Measurements from ENCODE around the gene KIAA0513. TPM values are rescaled to one million over a fixed set of nuclear protein-coding genes. Genes with fewer than 3 reads are reported as not detected.
A peak's percentile ranks its signal among the peaks of the same experiment; 100 is the strongest.

KIAA0513 gene
- total RNA-seq (7.5 TPM), polyA plus RNA-seq (1 to 10 TPM; 1.5 to 3.9 (median 3.3) TPM)

- Mint-ChIP-seq H3K4me1 (peaks cover 8 to 34% (median 21%) of the 10 kb centered on the region in 4 donors), H3K9me3 (no peaks in the 10 kb centered on the region), H3K27me3 (peaks cover 5% of the 10 kb centered on the region), H3K4me3 (peak within 1 kb of the TSS; percentile 93 to 97 (median 96)), H3K36me3 (peaks cover 5% of the 10 kb centered on the region), H3K27ac (peak within 1 kb of the TSS; percentile 88 to 94 (median 91))
- Histone ChIP-seq H3K36me3 (ENCODE audit: control insufficient read depth, insufficient read depth, low read length) (no peaks in the 10 kb centered on the region), H3K9me3 (ENCODE audit: control insufficient read depth in 2 of 2, low read length in 2 of 2) (no peaks in the 10 kb centered on the region), H3K27me3 (ENCODE audit: control insufficient read depth, insufficient read depth, low read length) (no peaks in the 10 kb centered on the region), H3K27ac (ENCODE audit: insufficient read depth, low read length, poor library complexity, severe bottlenecking) (peak within 1 kb of the TSS; percentile 74), H3K4me1 (ENCODE audit: control insufficient read depth, insufficient read depth, low read length, poor library complexity, severe bottlenecking) (peaks cover 27% of the 10 kb centered on the region), H3K4me3 (ENCODE audit: low read depth, low read length) (peak within 1 kb of the TSS; percentile 81)
- DNase-seq, result peak; percentile 93 to 96 (median 95)
- peak; percentile 64 for ATAC-seq (ENCODE audit: low read depth in 2 of 2)
These were observed at the start of gene KIAA0513 for GRCh38 chr16:85027349-85027957. Gene KIAA0513, plus strand, starts transcription at chr16:85027795. Its CDS starts 39,277 bp downstream, at chr16:85067072.

GRCh38 chr16:84979516-84979915, 48.1 kb upstream of the KIAA0513 start:
- Histone ChIP-seq H3K4me1 (ENCODE audit: control insufficient read depth, insufficient read depth, low read length, poor library complexity, severe bottlenecking) (no peaks in the 10 kb centered on the region), H3K4me3 (ENCODE audit: low read depth, low read length) (no peak overlapping the region), H3K27me3 (ENCODE audit: control insufficient read depth, insufficient read depth, low read length) (no peaks in the 10 kb centered on the region), H3K9me3 (ENCODE audit: control insufficient read depth in 2 of 2, low read length in 2 of 2) (no peaks in the 10 kb centered on the region), H3K36me3 (ENCODE audit: control insufficient read depth, insufficient read depth, low read length) (peaks cover 70% of the 10 kb centered on the region), H3K27ac (ENCODE audit: insufficient read depth, low read length, poor library complexity, severe bottlenecking) (no peak overlapping the region)
- no peaks in the 10 kb centered on the region for H3K9me3 Mint-ChIP-seq
- H3K36me3 Mint-ChIP-seq, result peaks cover 46% of the 10 kb centered on the region
- no peaks in the 10 kb centered on the region for H3K27me3 Mint-ChIP-seq
- ATAC-seq (ENCODE audit: low read depth in 2 of 2), result no peak
- H3K4me3 Mint-ChIP-seq, result no peak overlapping the region
- no peak overlapping the region for H3K27ac Mint-ChIP-seq
- peaks cover 0 to 4% (median 2%) of the 10 kb centered on the region in 4 donors for H3K4me1 Mint-ChIP-seq
- DNase-seq, result no peak

- no peaks in the 10 kb centered on the region for H3K27me3 Mint-ChIP-seq
- ATAC-seq (ENCODE audit: low read depth in 2 of 2) (no peak), DNase-seq (no peak)
- H3K27ac ChIP-seq (ENCODE audit: insufficient read depth, low read length, poor library complexity, severe bottlenecking), result no peak overlapping the region
- peaks cover 0 to 19% (median 11%) of the 10 kb centered on the region in 4 donors for H3K4me1 Mint-ChIP-seq
- H3K36me3 Mint-ChIP-seq, result peaks cover 40% of the 10 kb centered on the region
- no peaks in the 10 kb centered on the region for H3K4me1 ChIP-seq (ENCODE audit: control insufficient read depth, insufficient read depth, low read length, poor library complexity, severe bottlenecking)
- H3K4me3 ChIP-seq (ENCODE audit: low read depth, low read length), result no peak overlapping the region
- H3K36me3 ChIP-seq (ENCODE audit: control insufficient read depth, insufficient read depth, low read length), result peaks cover 56% of the 10 kb centered on the region
- peak overlapping the region in 2 of 3 donors; percentile 68 to 88 for H3K27ac Mint-ChIP-seq
- H3K9me3 ChIP-seq (ENCODE audit: control insufficient read depth in 2 of 2, low read length in 2 of 2), result no peaks in the 10 kb centered on the region
- no peaks in the 10 kb centered on the region for H3K27me3 ChIP-seq (ENCODE audit: control insufficient read depth, insufficient read depth, low read length)
- no peaks in the 10 kb centered on the region for H3K9me3 Mint-ChIP-seq
- H3K4me3 Mint-ChIP-seq, result no peak overlapping the region
These were observed 45.2 kb upstream of the KIAA0513 start for GRCh38 chr16:84982434-84982833.

GRCh38 chr16:84985079-84986065, 42.2 kb upstream of the KIAA0513 start:
- ATAC-seq (ENCODE audit: low read depth in 2 of 2) (no peak), DNase-seq (no peak)
- Mint-ChIP-seq H3K4me1 (peaks cover 0 to 21% (median 8%) of the 10 kb centered on the region in 4 donors), H3K27ac (peak overlapping the region; percentile 40 to 82 (median 69)), H3K27me3 (no peaks in the 10 kb centered on the region), H3K9me3 (no peaks in the 10 kb centered on the region), H3K36me3 (peaks cover 46% of the 10 kb centered on the region), H3K4me3 (no peak overlapping the region)
- H3K36me3 ChIP-seq (ENCODE audit: control insufficient read depth, insufficient read depth, low read length), result peaks cover 65% of the 10 kb centered on the region
- H3K4me3 ChIP-seq (ENCODE audit: low read depth, low read length), result no peak overlapping the region
- H3K4me1 ChIP-seq (ENCODE audit: control insufficient read depth, insufficient read depth, low read length, poor library complexity, severe bottlenecking), result no peaks in the 10 kb centered on the region
- no peaks in the 10 kb centered on the region for H3K27me3 ChIP-seq (ENCODE audit: control insufficient read depth, insufficient read depth, low read length)
- no peak overlapping the region for H3K27ac ChIP-seq (ENCODE audit: insufficient read depth, low read length, poor library complexity, severe bottlenecking)
- H3K9me3 ChIP-seq (ENCODE audit: control insufficient read depth in 2 of 2, low read length in 2 of 2), result no peaks in the 10 kb centered on the region

- H3K4me3 ChIP-seq (ENCODE audit: low read depth, low read length), result no peak overlapping the region
- H3K4me1 ChIP-seq (ENCODE audit: control insufficient read depth, insufficient read depth, low read length, poor library complexity, severe bottlenecking), result no peaks in the 10 kb centered on the region
- peak overlapping the region; percentile 33 to 82 (median 43) for H3K27ac Mint-ChIP-seq
- peaks cover 66% of the 10 kb centered on the region for H3K36me3 ChIP-seq (ENCODE audit: control insufficient read depth, insufficient read depth, low read length)
- peaks cover 0 to 21% (median 8%) of the 10 kb centered on the region in 4 donors for H3K4me1 Mint-ChIP-seq
- H3K9me3 ChIP-seq (ENCODE audit: control insufficient read depth in 2 of 2, low read length in 2 of 2), result no peaks in the 10 kb centered on the region
- no peak overlapping the region for H3K4me3 Mint-ChIP-seq
- no peak for DNase-seq
- H3K9me3 Mint-ChIP-seq, result no peaks in the 10 kb centered on the region
- H3K27ac ChIP-seq (ENCODE audit: insufficient read depth, low read length, poor library complexity, severe bottlenecking), result no peak overlapping the region
- ATAC-seq (ENCODE audit: low read depth in 2 of 2), result no peak
- no peaks in the 10 kb centered on the region for H3K27me3 Mint-ChIP-seq
- no peaks in the 10 kb centered on the region for H3K27me3 ChIP-seq (ENCODE audit: control insufficient read depth, insufficient read depth, low read length)
- H3K36me3 Mint-ChIP-seq, result peaks cover 46% of the 10 kb centered on the region
These were observed 41.5 kb upstream of the KIAA0513 start for GRCh38 chr16:84986102-84986501.

- Mint-ChIP-seq H3K36me3 (peaks cover 47% of the 10 kb centered on the region), H3K4me3 (no peak overlapping the region)
- H3K27ac ChIP-seq (ENCODE audit: insufficient read depth, low read length, poor library complexity, severe bottlenecking), result no peak overlapping the region
These were observed 40.7 kb upstream of the KIAA0513 start for GRCh38 chr16:84986879-84987278.

GRCh38 chr16:84988328-84989080, 39.1 kb upstream of the KIAA0513 start:
- Histone ChIP-seq H3K4me3 (ENCODE audit: low read depth, low read length) (no peak overlapping the region), H3K9me3 (ENCODE audit: control insufficient read depth in 2 of 2, low read length in 2 of 2) (no peaks in the 10 kb centered on the region), H3K36me3 (ENCODE audit: control insufficient read depth, insufficient read depth, low read length) (peaks cover 64% of the 10 kb centered on the region), H3K27ac (ENCODE audit: insufficient read depth, low read length, poor library complexity, severe bottlenecking) (no peak overlapping the region), H3K27me3 (ENCODE audit: control insufficient read depth, insufficient read depth, low read length) (no peaks in the 10 kb centered on the region), H3K4me1 (ENCODE audit: control insufficient read depth, insufficient read depth, low read length, poor library complexity, severe bottlenecking) (no peaks in the 10 kb centered on the region)
- H3K27me3 Mint-ChIP-seq, result no peaks in the 10 kb centered on the region
- peaks cover 44% of the 10 kb centered on the region for H3K36me3 Mint-ChIP-seq
- H3K4me1 Mint-ChIP-seq, result peaks cover 0 to 21% (median 8%) of the 10 kb centered on the region in 4 donors
- no peaks in the 10 kb centered on the region for H3K9me3 Mint-ChIP-seq
- no peak overlapping the region for H3K4me3 Mint-ChIP-seq
- DNase-seq (no peak), ATAC-seq (ENCODE audit: low read depth in 2 of 2) (no peak)
- H3K27ac Mint-ChIP-seq, result no peak overlapping the region

More at GRCh38 chr16:84986879-84987278, 40.7 kb upstream of the KIAA0513 start:
- no peak overlapping the region for H3K4me3 ChIP-seq (ENCODE audit: low read depth, low read length)
- no peaks in the 10 kb centered on the region for H3K27me3 Mint-ChIP-seq
- peak overlapping the region in 2 of 3 donors; percentile 11 to 80 for H3K27ac Mint-ChIP-seq
- H3K36me3 ChIP-seq (ENCODE audit: control insufficient read depth, insufficient read depth, low read length), result peaks cover 59% of the 10 kb centered on the region
- DNase-seq (no peak), ATAC-seq (ENCODE audit: low read depth in 2 of 2) (no peak)
- H3K27me3 ChIP-seq (ENCODE audit: control insufficient read depth, insufficient read depth, low read length), result no peaks in the 10 kb centered on the region
- H3K9me3 Mint-ChIP-seq, result no peaks in the 10 kb centered on the region
- no peaks in the 10 kb centered on the region for H3K4me1 ChIP-seq (ENCODE audit: control insufficient read depth, insufficient read depth, low read length, poor library complexity, severe bottlenecking)
- H3K4me1 Mint-ChIP-seq, result peaks cover 0 to 21% (median 8%) of the 10 kb centered on the region in 4 donors
- no peaks in the 10 kb centered on the region for H3K9me3 ChIP-seq (ENCODE audit: control insufficient read depth in 2 of 2, low read length in 2 of 2)
